ENCODE data around the gene RFX4. TPM values are rescaled to one million over a fixed set of nuclear protein-coding genes. Genes with fewer than 3 reads are reported as not detected.

Gene RFX4
- total RNA-seq, result not detected
- long read RNA-seq, result 0 reads

- ATAC-seq, result no peak
- DNase-seq, result no peak
- intact Hi-C loops (cut with DNase I), result no loop called here
Measured at GRCh38 chr12:106582641-106583230, at the start of gene RFX4. Gene RFX4, plus strand, starts transcription at chr12:106583004. Its CDS starts 317 bp downstream, at chr12:106583321.

- DNase-seq (no peak), ATAC-seq (no peak)
- intact Hi-C loops (cut with DNase I), result no loop called here
Measured at GRCh38 chr12:106541201-106541600, 41.6 kb upstream of the RFX4 start.

DNA sequence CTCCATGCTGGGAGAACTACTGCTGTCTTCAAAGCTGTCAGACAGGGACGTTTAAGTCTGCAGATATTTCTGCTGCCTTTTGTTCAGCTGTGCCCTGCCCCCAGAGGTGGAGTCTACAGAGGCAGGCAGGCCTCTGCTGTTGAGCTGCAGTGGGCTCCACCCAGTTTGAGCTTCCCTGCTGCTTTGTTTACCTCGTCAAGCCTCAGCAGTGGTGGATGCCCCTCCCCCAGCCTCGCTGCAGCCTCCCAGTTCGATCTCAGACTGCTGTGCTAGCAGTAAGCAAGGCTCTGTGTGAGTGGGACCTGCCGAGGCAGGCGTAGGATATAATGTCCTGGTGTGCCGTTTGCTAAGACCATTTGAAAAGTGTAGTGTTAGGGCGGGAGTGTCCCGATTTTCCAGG, 31.4 kb upstream of the RFX4 start:
- intact Hi-C loops (cut with DNase I), result no loop called here
- DNase-seq (no peak), ATAC-seq (no peak)

DNA sequence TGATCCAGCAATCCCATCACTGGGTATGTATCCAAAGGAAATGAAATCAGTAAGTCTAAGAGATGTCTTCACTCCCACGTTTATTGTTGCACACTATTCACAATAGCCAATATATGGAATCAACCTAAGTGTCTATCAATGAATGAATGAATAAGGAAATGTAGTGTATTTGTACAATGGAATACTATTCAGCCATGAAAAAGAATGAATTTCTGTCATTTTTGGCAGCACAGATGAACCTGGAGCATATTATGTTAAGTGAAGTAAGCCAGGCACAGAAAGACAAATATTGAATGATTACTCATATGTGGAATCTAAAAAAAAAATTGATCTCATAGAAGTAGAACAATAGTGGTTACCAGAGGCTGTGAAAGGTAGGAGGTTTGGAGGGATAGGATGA, 30.6 kb upstream of the RFX4 start:
- intact Hi-C loops (cut with DNase I), result no loop called here
- ATAC-seq (no peak), DNase-seq (no peak)

- intact Hi-C loops (cut with DNase I), result no loop called here
- ATAC-seq, result no peak
- DNase-seq, result no peak
Measured at GRCh38 chr12:106564678-106565329, 18.0 kb upstream of the RFX4 start.

GRCh38 chr12:106566771-106567170, 16.0 kb upstream of the RFX4 start:
- DNase-seq, result no peak
- intact Hi-C loops (cut with DNase I), result no loop called here

GRCh38 chr12:106573239-106573638, 9.6 kb upstream of the RFX4 start:
- intact Hi-C loops (cut with DNase I), result no loop called here
- DNase-seq (no peak), ATAC-seq (no peak)

More at GRCh38 chr12:106566771-106567170, 16.0 kb upstream of the RFX4 start:
- ATAC-seq, result no peak

DNA sequence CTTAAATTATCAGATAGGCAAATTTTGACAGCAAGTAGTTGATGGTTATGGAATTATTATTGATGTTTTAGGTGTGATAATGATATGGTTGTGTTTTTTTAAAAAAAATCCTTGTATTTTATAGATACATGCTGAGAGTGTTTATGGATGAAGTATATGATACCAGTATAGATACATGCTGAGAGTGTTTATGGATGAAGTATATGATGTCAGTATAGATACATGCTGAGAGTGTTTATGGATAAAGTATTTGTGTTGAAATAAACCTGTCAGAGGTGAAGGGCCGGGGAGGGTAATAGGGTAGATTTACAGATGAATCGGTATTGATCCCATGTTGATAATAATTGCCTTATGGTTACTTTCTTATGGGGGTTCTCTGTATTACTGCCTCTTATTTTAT, 6.0 kb upstream of the RFX4 start:
- intact Hi-C loops (cut with DNase I), result no loop called here
- ATAC-seq, result no peak

GRCh38 chr12:106580671-106581508, 1.9 kb upstream of the RFX4 start:
- DNase-seq, result no peak
- no peak for ATAC-seq
- intact Hi-C loops (cut with DNase I), result no loop called here

More for the DNA sequence above, 6.0 kb upstream of the RFX4 start:
- DNase-seq, result no peak

DNA sequence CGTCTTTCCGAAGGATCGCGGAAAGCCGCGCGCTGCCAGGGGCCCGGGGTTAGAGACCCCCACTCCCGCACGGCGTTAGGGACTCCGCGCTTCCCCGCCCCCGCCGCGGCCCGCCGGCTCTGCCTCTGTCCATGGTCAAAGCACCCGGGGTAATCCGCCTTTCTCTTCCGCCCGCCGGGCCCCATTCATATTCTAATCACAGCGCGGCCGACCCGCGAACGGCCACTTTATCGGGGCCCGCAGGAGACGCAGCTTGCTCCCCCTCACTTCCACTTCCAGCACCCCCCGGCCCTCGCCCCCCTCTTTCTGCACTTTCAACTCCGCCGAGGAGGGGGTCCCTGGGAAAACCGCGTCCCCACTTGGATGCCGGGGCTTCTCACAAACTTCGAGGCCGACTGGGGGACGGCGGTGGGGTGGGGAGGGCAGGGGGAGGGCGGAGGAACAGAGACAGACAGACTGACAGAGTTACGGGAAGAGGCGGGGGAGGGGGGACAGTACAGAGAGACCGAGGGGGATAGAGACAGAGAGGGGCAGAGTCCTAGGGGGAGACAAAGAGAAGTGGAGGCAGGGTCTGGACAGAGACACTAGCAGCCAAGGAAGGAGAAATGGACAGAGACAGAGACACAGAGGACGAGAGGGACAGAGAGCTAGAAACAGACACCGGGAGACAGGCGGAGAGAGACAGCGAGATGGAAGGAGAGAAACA, 1.1 kb upstream of the RFX4 start:
- ATAC-seq (peak; percentile 63 to 66), DNase-seq (no peak)
- intact Hi-C loops (cut with DNase I), result no loop called here

DNA sequence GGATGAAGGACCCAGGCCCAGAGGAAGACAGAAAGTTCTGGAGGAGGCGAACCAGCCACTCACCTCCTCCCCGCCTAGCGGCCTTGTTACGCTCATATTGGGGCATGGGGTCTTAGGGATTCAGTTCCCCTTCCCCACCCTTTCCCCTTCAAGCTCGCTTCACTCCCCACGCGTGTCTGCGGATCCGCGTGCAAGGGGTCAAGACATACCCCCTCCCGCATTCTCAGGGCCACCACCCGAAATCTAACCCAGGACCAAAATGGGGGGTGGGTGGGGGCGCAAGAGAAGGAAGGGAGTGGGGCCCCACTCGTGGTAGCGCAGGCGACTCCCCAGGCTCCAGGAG, 584 bp upstream of the RFX4 start:
- DNase-seq (no peak), ATAC-seq (no peak)
- intact Hi-C loops (cut with DNase I), result no loop called here

GRCh38 chr12:106583242-106584103, 669 bp downstream of the RFX4 start:
- peak in 1 of 2 donors; percentile 24 for ATAC-seq
- intact Hi-C loops (cut with DNase I), result no loop called here
- DNase-seq, result no peak

GRCh38 chr12:106584104-106585064, 1.6 kb downstream of the RFX4 start:
- DNase-seq, result no peak
- ATAC-seq, result no peak
- intact Hi-C loops (cut with DNase I), result no loop called here

- DNase-seq (no peak), ATAC-seq (no peak)
- intact Hi-C loops (cut with DNase I), result no loop called here
Measured at GRCh38 chr12:106585105-106585520, 2.3 kb downstream of the RFX4 start.

GRCh38 chr12:106585521-106586277, 2.9 kb downstream of the RFX4 start:
- intact Hi-C loops (cut with DNase I), result no loop called here

GRCh38 chr12:106586278-106586802, 3.5 kb downstream of the RFX4 start:
- DNase-seq (no peak), ATAC-seq (no peak)
- intact Hi-C loops (cut with DNase I), result no loop called here

More at GRCh38 chr12:106585521-106586277, 2.9 kb downstream of the RFX4 start:
- ATAC-seq (no peak), DNase-seq (no peak)
